BLaER1 treated with 17β-estradiol and CSF1 and Interleukin-3, amounts not matched to agents 10 nM and 100 nM (cell line): ENCODE data around the gene PIWIL4.
A peak's percentile ranks its signal among the peaks of the same experiment; 100 is the strongest.

ENCODE experiments used
- H3K27ac ChIP-seq, 11 experiments: shearing (Covaris generic); formaldehyde crosslinking; 2 replicates each; pipeline ENCODE4 v1.8.1; 2022
- H3K27me3 ChIP-seq, 11 experiments: shearing (Covaris generic); formaldehyde crosslinking; 2 replicates each; pipeline ENCODE4 v1.8.1; 2022
- H3K36me3 ChIP-seq, 11 experiments: shearing (Covaris generic); formaldehyde crosslinking; 2 replicates each; pipeline ENCODE4 v1.8.1; 2022
- H3K4me1 ChIP-seq, 10 experiments: shearing (Covaris generic); formaldehyde crosslinking; 2 replicates each; pipeline ENCODE4 v1.8.1; 2022
- H3K4me2 ChIP-seq, 11 experiments: shearing (Covaris generic); formaldehyde crosslinking; 2 replicates each; pipeline ENCODE4 v1.8.1; 2022
- H3K4me3 ChIP-seq, 10 experiments: shearing (Covaris generic); formaldehyde crosslinking; 2 replicates each; pipeline ENCODE4 v1.8.1; 2022
- H3K9ac ChIP-seq, 11 experiments: shearing (Covaris generic); formaldehyde crosslinking; 2 replicates each; pipeline ENCODE4 v1.8.1; 2022
- H3K9me3 ChIP-seq, 11 experiments: shearing (Covaris generic); formaldehyde crosslinking; replicated peaks in 1 of 11; 2 replicates each; pipeline ENCODE4 v1.8.1; 2022
- H4K20me1 ChIP-seq, 11 experiments: shearing (Covaris generic); formaldehyde crosslinking; 2 replicates each; pipeline ENCODE4 v1.8.1; 2022
- Cebpa-rat ChIP-seq, 11 experiments: shearing (Covaris generic); IDR thresholded peaks; 2 replicates each; pipeline ENCODE4 v1.8.1; 2022

Gene PIWIL4

GRCh38 chr11:94629741-94630140 lies 62.6 kb downstream of the PIWIL4 start:
- Histone ChIP-seq H3K9ac (no peak overlapping the region), H3K4me2 (peak overlapping the region; percentile 50 to 76 (median 69); a peak in 20 of 22 replicates), H3K4me3 (peak overlapping the region in 1 of 10 experiments; percentile 4; a peak in 2 of 20 replicates), H3K27me3 (no peaks in the 10 kb centered on the region), H3K9me3 (peaks cover 32 to 48% (median 40%) of the 10 kb centered on the region in 11 experiments), H3K36me3 (0 out of 22 replicates have a peak, but pooled peaks cover 0 to 6% (median 0%) of the 10 kb centered on the region in 11 experiments), H4K20me1 (no peaks in the 10 kb centered on the region), H3K27ac (peak overlapping the region in 7 of 11 experiments; percentile 32 to 69 (median 39); a peak in 10 of 22 replicates), H3K4me1 (peaks cover 9 to 15% (median 11%) of the 10 kb centered on the region in 10 experiments)
- TF ChIP-seq Cebpa-rat (IDR thresholded peaks at IDR 0.05): no peak

- Histone ChIP-seq H4K20me1 (no peaks in the 10 kb centered on the region), H3K9me3 (peaks cover 32 to 44% (median 40%) of the 10 kb centered on the region in 11 experiments), H3K4me3 (peak overlapping the region in 1 of 10 experiments; percentile 4; a peak in 1 of 20 replicates), H3K27ac (peak overlapping the region in 8 of 11 experiments; percentile 32 to 69 (median 42); a peak in 13 of 22 replicates), H3K36me3 (0 out of 22 replicates have a peak, but pooled peaks cover 0 to 6% (median 0%) of the 10 kb centered on the region in 11 experiments), H3K4me2 (peak overlapping the region; percentile 50 to 76 (median 69)), H3K4me1 (peaks cover 9 to 15% (median 11%) of the 10 kb centered on the region in 10 experiments), H3K9ac (no peak overlapping the region), H3K27me3 (no peaks in the 10 kb centered on the region)
- no peak for TF ChIP-seq Cebpa-rat (IDR thresholded peaks at IDR 0.05)
Observed at GRCh38 chr11:94630221-94630620, 63.1 kb downstream of the PIWIL4 start.

DNA sequence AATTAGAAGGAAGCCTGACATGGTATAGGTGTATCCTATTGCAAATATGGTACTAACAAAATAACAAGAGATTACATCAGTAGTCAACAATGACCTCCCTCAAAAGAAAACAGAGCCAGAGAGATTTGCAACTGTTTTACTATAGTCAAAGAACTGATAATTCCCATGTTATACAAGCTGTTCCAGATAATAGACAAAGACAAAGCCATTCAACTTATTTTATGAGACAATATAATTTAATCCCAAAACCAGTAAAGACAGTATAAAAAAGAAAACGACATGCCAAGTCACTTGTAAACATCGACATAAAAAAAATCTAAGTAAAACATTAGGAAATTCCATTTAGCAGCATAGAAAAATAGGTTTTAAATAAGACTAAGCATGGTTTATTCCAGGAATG lies 65.2 kb downstream of the PIWIL4 start:
- Histone ChIP-seq H3K4me2 (no peak overlapping the region), H3K36me3 (0 out of 22 replicates have a peak, but pooled peaks cover 0 to 4% (median 0%) of the 10 kb centered on the region in 11 experiments), H3K27me3 (no peaks in the 10 kb centered on the region), H3K4me1 (peaks cover 9 to 30% (median 12%) of the 10 kb centered on the region in 10 experiments), H3K9me3 (peaks cover 13 to 26% (median 22%) of the 10 kb centered on the region in 11 experiments), H4K20me1 (no peaks in the 10 kb centered on the region), H3K27ac (no peak overlapping the region), H3K9ac (no peak overlapping the region), H3K4me3 (no peak overlapping the region)
- TF ChIP-seq Cebpa-rat (IDR thresholded peaks at IDR 0.05): no peak

DNA sequence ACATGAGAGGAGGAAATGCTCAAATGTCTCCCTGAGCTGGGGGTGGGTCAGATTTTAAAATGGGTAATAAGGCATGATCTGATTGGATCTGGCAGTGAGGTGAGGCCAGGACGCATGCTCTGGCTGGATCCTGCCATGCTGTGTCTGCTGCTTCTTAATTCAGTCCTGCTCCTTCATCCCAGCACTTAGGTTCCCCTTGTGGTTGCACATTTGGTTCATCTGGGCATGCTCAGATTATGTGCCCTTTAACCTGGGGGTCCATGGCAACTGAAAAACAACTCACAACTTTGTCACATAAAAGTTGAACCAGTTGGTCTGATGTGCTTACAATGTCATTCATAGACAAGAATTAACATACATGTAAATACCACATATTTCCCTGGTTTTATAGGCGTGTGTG lies 67.9 kb downstream of the PIWIL4 start:
- TF ChIP-seq Cebpa-rat (IDR thresholded peaks at IDR 0.05): no peak
- Histone ChIP-seq H3K4me2 (no peak overlapping the region), H4K20me1 (no peaks in the 10 kb centered on the region)

GRCh38 chr11:94636388-94636949 lies 69.3 kb downstream of the PIWIL4 start:
- Histone ChIP-seq H3K27me3 (no peaks in the 10 kb centered on the region), H3K27ac (no peak overlapping the region)

More for the DNA sequence above, 67.9 kb downstream of the PIWIL4 start:
- Histone ChIP-seq H3K27ac (no peak overlapping the region), H3K4me1 (peaks cover 9 to 51% (median 30%) of the 10 kb centered on the region in 10 experiments), H3K9ac (no peak overlapping the region), H3K9me3 (no peaks in the 10 kb centered on the region), H3K27me3 (no peaks in the 10 kb centered on the region), H3K36me3 (no peaks in the 10 kb centered on the region), H3K4me3 (no peak overlapping the region)

DNA sequence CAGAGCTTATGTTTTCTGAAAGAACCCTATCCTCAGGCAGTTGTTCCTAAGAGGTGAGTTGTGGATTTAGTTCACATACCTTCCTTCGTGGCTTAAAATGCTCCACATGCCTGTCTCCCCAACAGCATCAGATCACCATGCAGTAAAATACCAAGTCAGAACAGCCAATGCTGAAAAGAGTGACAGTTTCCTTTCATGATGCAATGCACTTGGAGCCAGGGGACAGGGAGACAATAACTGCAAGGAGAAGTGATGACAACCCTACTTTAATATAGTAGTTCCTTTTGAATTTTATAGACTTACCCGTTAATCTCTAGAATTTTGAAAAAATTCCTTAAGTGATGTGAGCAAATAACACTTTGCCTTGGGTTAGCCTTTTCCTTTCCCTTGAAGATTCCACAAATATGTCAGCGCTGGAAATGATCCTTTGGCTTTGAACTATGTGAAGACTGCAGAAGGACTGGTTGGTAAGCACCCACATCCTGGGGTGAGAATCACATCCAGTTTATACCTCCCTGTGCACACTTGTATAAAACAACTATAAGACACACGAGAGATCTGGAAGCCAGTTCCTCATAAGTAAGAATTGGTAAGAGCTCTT lies 71.2 kb downstream of the PIWIL4 start:
- H3K4me3 ChIP-seq: peak overlapping the region in 3 of 10 experiments; percentile 13 to 14 (median 14); a peak in 4 of 20 replicates
- TF ChIP-seq Cebpa-rat (IDR thresholded peaks at IDR 0.05): no peak
- no peaks in the 10 kb centered on the region for H3K36me3 ChIP-seq
- H3K9me3 ChIP-seq: no peaks in the 10 kb centered on the region
- peaks cover 0 to 50% (median 25%) of the 10 kb centered on the region in 10 experiments; a peak in 17 of 20 replicates for H3K4me1 ChIP-seq
- H4K20me1 ChIP-seq: no peaks in the 10 kb centered on the region
- no peaks in the 10 kb centered on the region for H3K27me3 ChIP-seq
- peak overlapping the region; percentile 11 to 90 (median 62); a peak in 20 of 22 replicates for H3K4me2 ChIP-seq
- peak overlapping the region in 6 of 11 experiments; percentile 14 to 68 (median 41); a peak in 10 of 22 replicates for H3K9ac ChIP-seq
- H3K27ac ChIP-seq: peak overlapping the region in 10 of 11 experiments; percentile 15 to 85 (median 64); a peak in 17 of 22 replicates

More at GRCh38 chr11:94636388-94636949, 69.3 kb downstream of the PIWIL4 start:
- H3K9ac ChIP-seq: no peak overlapping the region
- no peaks in the 10 kb centered on the region for H3K9me3 ChIP-seq
- no peak for TF ChIP-seq Cebpa-rat (IDR thresholded peaks at IDR 0.05)
- H4K20me1 ChIP-seq: no peaks in the 10 kb centered on the region
- H3K4me1 ChIP-seq: peaks cover 0 to 50% (median 25%) of the 10 kb centered on the region in 10 experiments; a peak in 17 of 20 replicates
- no peaks in the 10 kb centered on the region for H3K36me3 ChIP-seq
- H3K4me3 ChIP-seq: no peak overlapping the region
- peak overlapping the region in 1 of 11 experiments; percentile 33; a peak in 1 of 22 replicates for H3K4me2 ChIP-seq

DNA sequence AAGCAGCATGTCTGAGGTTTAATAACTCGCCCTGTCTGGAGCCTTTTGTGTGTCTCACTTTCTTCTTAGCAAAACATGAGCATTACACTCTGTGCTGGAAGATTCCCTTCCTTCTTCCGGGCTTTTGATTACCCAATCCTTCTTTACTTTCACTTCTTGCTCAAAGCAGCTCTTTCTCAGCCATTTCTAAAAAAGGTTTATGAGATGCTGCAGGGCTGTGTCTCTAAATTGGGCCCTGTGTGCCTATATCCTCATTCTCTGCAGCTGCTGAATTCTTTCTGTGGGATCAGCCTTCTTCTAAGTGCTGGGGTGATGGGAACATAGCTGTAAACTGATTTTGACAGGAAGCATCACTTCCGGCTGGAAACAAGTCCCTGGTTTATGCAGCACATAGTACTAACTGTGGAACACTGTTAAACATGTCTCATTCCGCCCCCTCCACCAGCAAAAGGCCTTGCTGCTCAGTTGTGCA lies 71.8 kb downstream of the PIWIL4 start:
- Histone ChIP-seq H3K9ac (peak overlapping the region in 6 of 11 experiments; percentile 14 to 68 (median 41); a peak in 10 of 22 replicates), H3K27me3 (no peaks in the 10 kb centered on the region), H3K27ac (peak overlapping the region in 10 of 11 experiments; percentile 15 to 85 (median 64); a peak in 17 of 22 replicates), H3K9me3 (no peaks in the 10 kb centered on the region), H3K36me3 (no peaks in the 10 kb centered on the region), H3K4me2 (peak overlapping the region; percentile 11 to 90 (median 62); a peak in 21 of 22 replicates), H3K4me3 (peak overlapping the region in 2 of 10 experiments; percentile 13 to 14; a peak in 4 of 20 replicates), H3K4me1 (peaks cover 0 to 50% (median 25%) of the 10 kb centered on the region in 10 experiments; a peak in 17 of 20 replicates), H4K20me1 (no peaks in the 10 kb centered on the region)
- TF ChIP-seq Cebpa-rat (IDR thresholded peaks at IDR 0.05): peak in 9 of 11 experiments; percentile 27 to 84 (median 56); a peak in 11 of 22 replicates

DNA sequence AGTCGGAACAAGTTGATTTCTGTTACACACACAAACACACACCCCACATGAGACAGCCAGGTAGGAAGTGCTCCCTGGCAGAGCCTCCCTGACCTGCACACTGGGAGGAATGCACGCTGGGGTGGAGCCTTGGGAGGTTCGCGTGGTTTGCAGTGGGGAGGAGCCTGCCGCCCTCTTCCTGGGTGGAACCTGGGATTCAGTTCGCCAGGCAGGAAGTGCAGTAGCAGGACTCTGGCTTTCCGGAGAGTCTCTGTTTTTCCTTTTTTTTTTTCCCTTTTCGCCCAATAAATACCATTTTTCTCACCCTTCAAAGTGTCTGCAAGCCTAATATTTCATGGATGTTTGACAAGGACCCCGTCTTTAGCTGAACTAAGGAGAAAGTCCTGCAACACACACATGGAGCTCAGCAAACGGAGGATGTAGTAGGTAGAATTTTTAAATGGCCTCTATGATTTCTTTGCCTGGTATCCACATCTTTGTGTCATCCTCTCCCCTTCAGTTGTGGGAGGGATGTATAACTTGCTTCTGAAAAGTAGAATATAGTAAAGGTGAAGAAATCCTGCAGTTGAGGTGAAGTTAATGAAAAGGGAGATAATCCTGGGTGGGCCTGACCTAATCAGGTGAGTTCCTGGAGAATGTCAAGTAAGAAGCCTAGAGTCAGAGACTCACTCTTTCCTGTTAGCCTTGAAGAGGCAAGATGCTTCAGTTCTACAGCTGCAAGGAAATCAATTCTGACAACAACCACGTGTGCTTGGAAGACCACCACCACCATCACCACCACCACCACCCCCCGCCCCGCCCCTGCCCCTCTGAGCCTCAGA lies 72.9 kb downstream of the PIWIL4 start:
- TF ChIP-seq Cebpa-rat (IDR thresholded peaks at IDR 0.05): no peak
- H3K4me3 ChIP-seq: no peak overlapping the region
- H3K36me3 ChIP-seq: no peaks in the 10 kb centered on the region
- H3K9me3 ChIP-seq: no peaks in the 10 kb centered on the region
- peaks cover 0 to 50% (median 25%) of the 10 kb centered on the region in 10 experiments; a peak in 17 of 20 replicates for H3K4me1 ChIP-seq
- H3K27ac ChIP-seq: peak overlapping the region in 4 of 11 experiments; percentile 25 to 85 (median 76); a peak in 9 of 22 replicates
- H3K4me2 ChIP-seq: peak overlapping the region in 6 of 11 experiments; percentile 62 to 90 (median 83); a peak in 9 of 22 replicates
- H3K27me3 ChIP-seq: no peaks in the 10 kb centered on the region
- no peak overlapping the region for H3K9ac ChIP-seq
- no peaks in the 10 kb centered on the region for H4K20me1 ChIP-seq
